Adrenal gland (tissue), 12 donors: ENCODE measurements around the gene BCAS3. TPM values are rescaled to one million over a fixed set of nuclear protein-coding genes. Genes with fewer than 3 reads are reported as not detected.

Source experiments
- DNase-seq, 7 donors: peaks; one replicate each; pipeline ENCODE4 v3.0.0-alpha.2; 2019 to 2020
- H3K27ac ChIP-seq, 5 donors: fragments of 200-600 bp; sonication (generic) in 4 of 5; 1 replicate in 3 of 5; 2 replicates in 2 of 5; pipeline versions ENCODE4 v1.5.1 to v1.8.0; 2016 to 2020; ENCODE audit warnings: mild to moderate bottlenecking in 1 of 5
- H3K27me3 ChIP-seq: fragments of 200-600 bp; 2 replicates; pipeline ENCODE4 v1.8.0; 2021
- H3K36me3 ChIP-seq, 2 donors: fragments of 200-600 bp; replicated peaks in 1 of 2; 1 replicate in 1 of 2; 2 replicates in 1 of 2; pipeline versions ENCODE4 v1.5.1 to v1.8.0; 2018 to 2022
- H3K4me1 ChIP-seq, 2 donors: fragments of 200-600 bp; replicated peaks in 1 of 2; 1 replicate in 1 of 2; 2 replicates in 1 of 2; pipeline versions ENCODE4 v1.5.1 to v1.8.0; 2018 to 2021
- H3K4me3 ChIP-seq, 4 donors: fragments of 200-600 bp; sonication (generic) in 3 of 4; one replicate each; pipeline ENCODE4 v1.5.1; 2016 to 2018
- H3K9me3 ChIP-seq, 3 donors: fragments of 200-600 bp; sonication (generic) in 1 of 3; replicated peaks in 1 of 3; 1 replicate in 2 of 3; 2 replicates in 1 of 3; pipeline versions ENCODE4 v1.5.1 to v1.8.0; 2016 to 2021
- CTCF ChIP-seq, 6 experiments: fragments of 450-650 bp in 4 of 6; fragments of 200-600 bp in 2 of 6; sonication (generic) in 1 of 6; IDR thresholded peaks; 1 replicate in 5 of 6; 2 replicates in 1 of 6; pipeline versions ENCODE4 v1.5.1 to v1.8.0; 2016 to 2021; ENCODE audit warnings: antibody characterized with exemption in 6 of 6, mild to moderate bottlenecking in 2 of 6, moderate library complexity in 1 of 6
- POLR2A ChIP-seq, 2 donors: fragments of 450-650 bp; IDR thresholded peaks; one replicate each; pipeline ENCODE4 v1.6.1; 2017; ENCODE audit warnings: antibody characterized with exemption in 2 of 2, mild to moderate bottlenecking in 2 of 2, moderate library complexity in 1 of 2
- WGBS, 4 donors: extraction: QIAGEN DNeasy Blood & Tissue Kit in 2 of 4; methylation state at CpG; one replicate each; pipeline versions ENCODE4 v1.1.5 to v1.1.7; 2013 to 2017; 5-methylcytosine and 5-hydroxymethylcytosine counted together
- intact Hi-C, 2 donors: fragments of 100-400 bp; cut with DNase I; formaldehyde crosslinking; loops; one replicate each; pipeline versions ENCODE4 v1.14.1 to v1.15.0; 2022 to 2023
- polyA plus RNA-seq, 3 donors: library from polyadenylated mRNA; stranded (reverse); fragments of 200-250 nt in 2 of 3; fragments of 350-450 nt in 1 of 3; fragmentation: Illumina TruSeq in 1 of 3; extraction: RNeasy Lipid Tissue Mini Kit (QIAGEN cat#74804) in 1 of 3; gene quantifications; one replicate each; pipeline ENCODE4 v1.2.3, GENCODE V29; 2013 to 2014
- total RNA-seq, 9 donors: library from RNA; depleted of rRNA in 4 of 9; stranded (reverse); fragments of >200 nt in 4 of 9; fragments of 120-200 nt in 1 of 9; fragmentation: NEBNext Ultra II Directional in 1 of 9; extraction: Animal tissue kit (Norgen Biotek cat#: 25700) in 1 of 9; gene quantifications; one replicate each; pipeline versions ENCODE4 v1.1.0 to v1.2.4, GENCODE V29; 2013 to 2023
- donor health status: healthy with polysubstance abuse.
- donor health status: Bipolar disorder and iron deficiency.
- donor health status: DM: yes; HTN: yes; CAD: no.
- donor health status: DM: no; HTN: no; CAD: no.
- donor health status: DM: no; HTN: no; CAD: no.
- donor health status: DM: yes; HTN: yes; CAD: no.

BCAS3 gene
- total and polyA plus RNA-seq, 12 donors, result 9.4 to 105 (median 29.0) TPM

- Histone ChIP-seq H3K9me3 (no peaks in the 10 kb centered on the region), H3K27me3 (no peaks in the 10 kb centered on the region), H3K27ac (no peak overlapping the region), H3K4me3 (no peak overlapping the region), H3K36me3 (no peaks in the 10 kb centered on the region), H3K4me1 (peaks cover 0 to 1% of the 10 kb centered on the region in 2 donors)
- WGBS, 4 donors, result 94 to 100% (median 96%) methylated on average over 2 of the region's 2 CpGs
- TF ChIP-seq POLR2A (IDR thresholded peaks at IDR 0.05) (no peak), CTCF (IDR thresholded peaks at IDR 0.05) (no peak)
- intact Hi-C loops, result no loop called here
- DNase-seq, result no peak
Measured at GRCh38 chr17:61230461-61230860, 552.8 kb downstream of the BCAS3 start.

- no peak overlapping the region for H3K4me3 ChIP-seq
- no peak for DNase-seq
- intact Hi-C loops, result no loop called here
- no peak overlapping the region for H3K27ac ChIP-seq
- WGBS, 4 donors, result 77 to 83% (median 82%) methylated on average over 4 of the region's 4 CpGs
- TF ChIP-seq CTCF (IDR thresholded peaks at IDR 0.05), result no peak
- TF ChIP-seq POLR2A (IDR thresholded peaks at IDR 0.05), result no peak
- no peaks in the 10 kb centered on the region for H3K27me3 ChIP-seq
- no peaks in the 10 kb centered on the region for H3K9me3 ChIP-seq
- H3K4me1 ChIP-seq, result peaks cover 0 to 3% of the 10 kb centered on the region in 2 donors
- no peaks in the 10 kb centered on the region for H3K36me3 ChIP-seq
Measured at GRCh38 chr17:61230972-61231820, 553.5 kb downstream of the BCAS3 start.

GRCh38 chr17:61232871-61233270 lies 555.2 kb downstream of the BCAS3 start:
- Histone ChIP-seq H3K27ac (no peak overlapping the region), H3K9me3 (no peaks in the 10 kb centered on the region), H3K4me3 (no peak overlapping the region), H3K4me1 (peaks cover 0 to 3% of the 10 kb centered on the region in 2 donors), H3K27me3 (no peaks in the 10 kb centered on the region), H3K36me3 (no peaks in the 10 kb centered on the region)
- WGBS, 4 donors, result 92 to 96% (median 94%) methylated on average over 3 of the region's 3 CpGs
- TF ChIP-seq POLR2A (IDR thresholded peaks at IDR 0.05) (no peak), CTCF (IDR thresholded peaks at IDR 0.05) (no peak)
- intact Hi-C loops, result no loop called here
- no peak for DNase-seq

- intact Hi-C loops, result no loop called here
- TF ChIP-seq CTCF (IDR thresholded peaks at IDR 0.05), result no peak
- no peaks in the 10 kb centered on the region for H3K9me3 ChIP-seq
- H3K27ac ChIP-seq, result no peak overlapping the region
- 95 to 100% (median 98%) methylated on average over 1 of the region's 1 CpG for WGBS, 4 donors
- H3K27me3 ChIP-seq, result no peaks in the 10 kb centered on the region
- DNase-seq, result no peak
- H3K4me1 ChIP-seq, result peaks cover 7 to 12% of the 10 kb centered on the region in 2 donors
- no peak overlapping the region for H3K4me3 ChIP-seq
- H3K36me3 ChIP-seq, result no peaks in the 10 kb centered on the region
Measured at GRCh38 chr17:61233991-61234750, 556.5 kb downstream of the BCAS3 start.
